Trophoblast cell (in vitro differentiated cells and primary cell): ENCODE measurements around the gene CUBN.
A peak's percentile ranks its signal among the peaks of the same experiment; 100 is the strongest.

Experiments
- DNase-seq, 2 donors: peaks; one replicate each; pipeline ENCODE4 v3.0.0-alpha.2; 2016
- H2AFZ ChIP-seq: 2 replicates; pipeline ENCODE4 v1.6.1; 2013; ENCODE audit warnings: low read length, moderate library complexity, mild to moderate bottlenecking; ENCODE audit not compliant: insufficient read depth, poor library complexity
- H2AK5ac ChIP-seq: 2 replicates; pipeline ENCODE4 v1.6.1; 2013; ENCODE audit warnings: mild to moderate bottlenecking, low read length
- H2BK120ac ChIP-seq: 2 replicates; pipeline ENCODE4 v1.6.1; 2013; ENCODE audit warnings: low read length, mild to moderate bottlenecking, moderate library complexity; ENCODE audit not compliant: insufficient read depth, poor library complexity
- H2BK12ac ChIP-seq: 2 replicates; pipeline ENCODE4 v1.6.1; 2013; ENCODE audit warnings: mild to moderate bottlenecking, low read length, moderate library complexity
- H2BK5ac ChIP-seq: 2 replicates; pipeline ENCODE4 v1.6.1; 2013; ENCODE audit warnings: low read length, low read depth, moderate library complexity, mild to moderate bottlenecking; ENCODE audit not compliant: poor library complexity
- H3K14ac ChIP-seq: 2 replicates; pipeline ENCODE4 v1.6.1; 2013; ENCODE audit warnings: mild to moderate bottlenecking, low read length
- H3K18ac ChIP-seq: 2 replicates; pipeline ENCODE4 v1.6.1; 2013; ENCODE audit warnings: mild to moderate bottlenecking, low read length
- H3K23ac ChIP-seq: 2 replicates; pipeline ENCODE4 v1.6.1; 2013; ENCODE audit warnings: low read length
- H3K27ac ChIP-seq: 2 replicates; pipeline ENCODE4 v1.5.1; 2013; ENCODE audit warnings: low read depth, mild to moderate bottlenecking, inconsistent platforms, low read length, moderate library complexity
- H3K27me3 ChIP-seq: 2 replicates; pipeline ENCODE4 v1.6.1; 2013; ENCODE audit warnings: inconsistent platforms, mild to moderate bottlenecking, low read length, moderate library complexity; ENCODE audit not compliant: insufficient read depth
- H3K36me3 ChIP-seq, 2 experiments: 1 replicate in 1 of 2; 2 replicates in 1 of 2; pipeline ENCODE4 v1.6.1; 2013; ENCODE audit warnings: low read length in 2 of 2, mild to moderate bottlenecking in 2 of 2, moderate library complexity in 1 of 2; ENCODE audit not compliant: insufficient read depth in 2 of 2, control insufficient read depth in 1 of 2
- H3K4ac ChIP-seq: 2 replicates; pipeline ENCODE4 v1.6.1; 2013; ENCODE audit warnings: low read depth, mild to moderate bottlenecking, low read length, moderate library complexity
- H3K4me1 ChIP-seq, 2 experiments: 1 replicate in 1 of 2; 2 replicates in 1 of 2; pipeline ENCODE4 v1.6.1; 2013; ENCODE audit warnings: low read length in 2 of 2, mild to moderate bottlenecking in 2 of 2, moderate library complexity in 1 of 2; ENCODE audit not compliant: insufficient read depth in 2 of 2, control insufficient read depth in 1 of 2
- H3K4me2 ChIP-seq: 2 replicates; pipeline ENCODE4 v1.6.1; 2013; ENCODE audit warnings: inconsistent platforms, mild to moderate bottlenecking, low read length, moderate library complexity
- H3K4me3 ChIP-seq: 2 replicates; pipeline ENCODE4 v1.5.1; 2013; ENCODE audit warnings: mild to moderate bottlenecking, low read depth, low read length, inconsistent platforms
- H3K79me1 ChIP-seq: one replicate; pipeline ENCODE4 v1.6.1; 2013; ENCODE audit warnings: low read length
- H3K79me2 ChIP-seq: 2 replicates; pipeline ENCODE4 v1.6.1; 2013; ENCODE audit warnings: low read length, mild to moderate bottlenecking; ENCODE audit not compliant: control insufficient read depth, insufficient read depth, poor library complexity
- H3K9ac ChIP-seq: 2 replicates; pipeline ENCODE4 v1.6.1; 2013; ENCODE audit warnings: mild to moderate bottlenecking, low read length
- H3K9me3 ChIP-seq: 2 replicates; pipeline ENCODE4 v1.6.1; 2013; ENCODE audit warnings: low read depth, mild to moderate bottlenecking, control low read depth, inconsistent platforms, low read length; ENCODE audit not compliant: insufficient read depth
- H4K12ac ChIP-seq: 2 replicates; pipeline ENCODE4 v1.6.1; 2013; ENCODE audit warnings: low read depth, mild to moderate bottlenecking, low read length, moderate library complexity
- H4K8ac ChIP-seq: 2 replicates; pipeline ENCODE4 v1.6.1; 2013; ENCODE audit warnings: low read depth, mild to moderate bottlenecking, low read length, moderate library complexity
- H4K91ac ChIP-seq: one replicate; pipeline ENCODE4 v1.6.1; 2013; ENCODE audit warnings: low read depth, mild to moderate bottlenecking, low read length, moderate library complexity
- WGBS: extraction: QIAGEN DNeasy Blood & Tissue Kit; methylation state at CpG from one replicate; pipeline ENCODE4 v1.1.7; 2013; ENCODE audit warnings: missing lambda C conversion rate; ENCODE audit not compliant: insufficient read length, insufficient coverage; ENCODE audit errors: extremely low coverage; 5-methylcytosine and 5-hydroxymethylcytosine counted together

CUBN gene

DNA sequence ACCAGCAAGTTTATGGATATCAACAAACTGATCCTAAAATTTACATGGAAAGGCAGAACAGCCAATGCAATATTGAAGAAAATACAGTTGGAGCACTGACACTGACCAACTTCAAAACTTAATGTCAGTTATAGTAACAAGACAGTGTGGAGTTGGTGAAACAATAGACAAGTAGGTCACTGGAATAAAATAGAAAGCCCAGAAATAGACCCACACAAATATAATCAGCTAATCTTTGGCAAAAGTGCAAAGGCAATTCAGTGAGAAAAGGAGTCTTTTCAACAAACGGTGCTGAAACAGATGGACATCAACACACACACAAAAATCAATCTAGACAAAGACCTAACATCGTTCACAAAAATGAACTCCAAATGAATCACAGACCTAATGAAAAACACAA lies 326.1 kb downstream of the CUBN start:
- Histone ChIP-seq H3K9me3 (no peaks in the 10 kb centered on the region), H4K12ac (no peak overlapping the region), H3K9ac (no peak overlapping the region), H2BK120ac (no peak overlapping the region), H2BK5ac (no peak overlapping the region), H3K27me3 (no peaks in the 10 kb centered on the region), H4K8ac (no peak overlapping the region), H3K14ac (no peak overlapping the region), H3K23ac (no peak overlapping the region), H2AK5ac (no peak overlapping the region), H2BK12ac (no peak overlapping the region), H3K27ac (no peak overlapping the region), H3K4me2 (no peak overlapping the region), H3K4me1 (peaks cover 0 to 4% of the 10 kb centered on the region in 2 experiments), H3K4ac (no peak overlapping the region), H2AFZ (no peak overlapping the region), H4K91ac (no peak overlapping the region), H3K4me3 (no peak overlapping the region), H3K36me3 (peaks cover 0 to 4% of the 10 kb centered on the region in 2 experiments), H3K79me1 (no peaks in the 10 kb centered on the region), H3K79me2 (peaks cover 1% of the 10 kb centered on the region), H3K18ac (no peak overlapping the region)
- no CpG with 5 or more reads among the region's 2 CpGs for WGBS
- no peak for DNase-seq

DNA sequence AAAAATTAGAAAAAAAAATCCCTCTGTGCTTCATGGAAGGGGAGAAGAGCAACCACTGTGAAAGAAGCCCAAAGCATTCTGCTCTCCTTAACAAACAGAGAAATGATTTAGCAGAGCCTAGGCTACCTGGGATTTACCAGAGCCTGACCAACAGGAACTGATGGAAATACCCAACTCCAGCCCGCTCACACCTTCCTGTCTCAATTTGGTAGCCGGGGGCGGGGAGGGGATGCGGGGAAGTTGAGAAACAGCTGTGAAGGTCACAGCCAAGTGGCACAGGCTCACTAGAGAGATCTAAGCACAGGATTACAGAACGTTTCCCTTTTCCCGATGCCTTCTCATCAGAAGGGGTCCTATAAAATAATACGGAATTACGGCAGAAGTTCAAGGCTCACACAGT lies 330.0 kb downstream of the CUBN start:
- Histone ChIP-seq H3K4me1 (peaks cover 0 to 4% of the 10 kb centered on the region in 2 experiments), H2AK5ac (no peak overlapping the region), H2BK12ac (no peak overlapping the region), H3K4me2 (no peak overlapping the region), H4K12ac (no peak overlapping the region), H3K36me3 (no peaks in the 10 kb centered on the region), H3K4me3 (no peak overlapping the region), H4K8ac (no peak overlapping the region), H4K91ac (no peak overlapping the region), H3K23ac (no peak overlapping the region), H3K27ac (no peak overlapping the region), H3K18ac (no peak overlapping the region), H2BK120ac (no peak overlapping the region), H3K4ac (no peak overlapping the region), H3K79me1 (no peaks in the 10 kb centered on the region), H3K79me2 (peaks cover 1% of the 10 kb centered on the region), H3K9ac (no peak overlapping the region), H2AFZ (no peak overlapping the region), H3K14ac (no peak overlapping the region), H2BK5ac (no peak overlapping the region), H3K9me3 (no peaks in the 10 kb centered on the region), H3K27me3 (no peaks in the 10 kb centered on the region)
- no CpG with 5 or more reads among the region's 8 CpGs for WGBS
- peak; percentile 44 to 76 for DNase-seq

DNA sequence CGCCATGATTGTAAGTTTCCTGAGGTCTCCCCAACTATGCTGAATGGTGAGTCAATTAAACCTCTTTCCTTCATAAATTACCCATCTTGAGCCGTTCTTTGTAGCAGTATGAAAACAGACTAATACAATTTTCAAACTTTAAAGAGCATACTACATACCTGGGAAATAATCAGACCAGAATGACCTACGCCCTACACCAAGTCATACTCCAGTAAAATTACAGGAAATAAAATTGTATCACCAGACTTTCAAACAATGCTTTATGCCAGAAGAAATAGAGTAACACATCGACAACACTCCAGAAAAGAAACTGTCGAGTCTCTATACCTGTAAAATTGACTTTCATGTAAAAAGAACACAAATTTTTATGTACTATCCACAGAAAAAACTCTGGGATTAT lies 331.0 kb downstream of the CUBN start:
- Histone ChIP-seq H3K36me3 (no peaks in the 10 kb centered on the region), H3K79me1 (no peaks in the 10 kb centered on the region), H3K79me2 (peaks cover 1% of the 10 kb centered on the region), H3K4me2 (no peak overlapping the region), H3K4me1 (peaks cover 0 to 4% of the 10 kb centered on the region in 2 experiments), H3K18ac (no peak overlapping the region), H3K14ac (no peak overlapping the region), H2AFZ (no peak overlapping the region), H3K4ac (no peak overlapping the region), H3K27ac (no peak overlapping the region), H2BK5ac (no peak overlapping the region), H3K9me3 (no peaks in the 10 kb centered on the region), H3K23ac (no peak overlapping the region), H4K8ac (no peak overlapping the region), H2AK5ac (no peak overlapping the region), H3K4me3 (no peak overlapping the region), H3K27me3 (no peaks in the 10 kb centered on the region), H4K91ac (no peak overlapping the region), H2BK120ac (no peak overlapping the region), H4K12ac (no peak overlapping the region), H3K9ac (no peak overlapping the region), H2BK12ac (no peak overlapping the region)
- WGBS: no CpG with 5 or more reads among the region's 5 CpGs
- no peak for DNase-seq

DNA sequence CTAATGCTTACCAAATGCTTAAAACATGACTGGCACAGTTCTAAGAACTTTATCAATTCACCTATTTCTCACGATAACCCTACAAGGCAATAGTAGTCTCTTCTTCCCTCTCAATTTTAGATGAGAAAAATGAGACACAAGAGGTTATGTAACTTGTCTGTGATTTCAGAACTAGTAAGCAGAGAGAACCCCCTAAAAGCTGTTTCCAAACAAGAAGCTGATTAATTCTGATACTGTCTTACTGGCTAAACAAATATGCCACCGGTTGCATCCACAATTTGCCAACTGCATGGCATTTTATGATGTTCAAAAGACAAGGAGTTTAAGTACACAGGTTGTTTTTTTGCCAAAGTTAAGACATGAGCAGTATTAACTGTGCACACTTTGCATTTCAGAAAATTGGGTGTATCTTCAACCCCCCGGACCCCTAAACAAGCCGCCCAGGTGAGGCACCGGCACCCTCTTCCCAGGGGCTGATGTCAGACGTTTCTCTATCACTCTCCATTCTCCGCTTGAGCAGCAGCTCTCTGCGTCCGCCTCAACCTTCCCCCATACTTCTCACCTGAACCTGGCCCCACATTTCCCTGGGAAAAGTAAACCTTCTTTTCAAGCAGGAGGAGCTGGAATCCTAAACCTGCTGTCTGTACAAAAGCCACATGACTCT lies 334.1 kb downstream of the CUBN start:
- H4K12ac ChIP-seq: no peak overlapping the region
- H4K8ac ChIP-seq: no peak overlapping the region
- peaks cover 0 to 4% of the 10 kb centered on the region in 2 experiments for H3K4me1 ChIP-seq
- H2AK5ac ChIP-seq: no peak overlapping the region
- H2BK5ac ChIP-seq: no peak overlapping the region
- H2BK120ac ChIP-seq: no peak overlapping the region
- no peak overlapping the region for H3K9ac ChIP-seq
- no CpG with 5 or more reads among the region's 9 CpGs for WGBS
- H3K4me3 ChIP-seq: no peak overlapping the region
- no peak overlapping the region for H3K27ac ChIP-seq
- H2AFZ ChIP-seq: no peak overlapping the region
- H2BK12ac ChIP-seq: no peak overlapping the region
- no peaks in the 10 kb centered on the region for H3K9me3 ChIP-seq
- no peak overlapping the region for H3K4me2 ChIP-seq
- no peaks in the 10 kb centered on the region for H3K27me3 ChIP-seq
- peaks cover 1% of the 10 kb centered on the region for H3K79me2 ChIP-seq
- DNase-seq: no peak
- H3K14ac ChIP-seq: no peak overlapping the region
- H3K4ac ChIP-seq: no peak overlapping the region
- H4K91ac ChIP-seq: no peak overlapping the region
- H3K79me1 ChIP-seq: no peaks in the 10 kb centered on the region
- no peak overlapping the region for H3K23ac ChIP-seq
- no peaks in the 10 kb centered on the region for H3K36me3 ChIP-seq
- no peak overlapping the region for H3K18ac ChIP-seq
